ENCODE measurements around the gene CHRNA9. TPM values are rescaled to one million over a fixed set of nuclear protein-coding genes. Genes with fewer than 3 reads are reported as not detected.

Gene CHRNA9, protein sequence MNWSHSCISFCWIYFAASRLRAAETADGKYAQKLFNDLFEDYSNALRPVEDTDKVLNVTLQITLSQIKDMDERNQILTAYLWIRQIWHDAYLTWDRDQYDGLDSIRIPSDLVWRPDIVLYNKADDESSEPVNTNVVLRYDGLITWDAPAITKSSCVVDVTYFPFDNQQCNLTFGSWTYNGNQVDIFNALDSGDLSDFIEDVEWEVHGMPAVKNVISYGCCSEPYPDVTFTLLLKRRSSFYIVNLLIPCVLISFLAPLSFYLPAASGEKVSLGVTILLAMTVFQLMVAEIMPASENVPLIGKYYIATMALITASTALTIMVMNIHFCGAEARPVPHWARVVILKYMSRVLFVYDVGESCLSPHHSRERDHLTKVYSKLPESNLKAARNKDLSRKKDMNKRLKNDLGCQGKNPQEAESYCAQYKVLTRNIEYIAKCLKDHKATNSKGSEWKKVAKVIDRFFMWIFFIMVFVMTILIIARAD
- not detected in 2 replicates for total RNA-seq

GRCh38 chr4:40334591-40335524 is at the start of gene CHRNA9:
Gene CHRNA9, plus strand, starts transcription at chr4:40335333. Its CDS starts 135 bp downstream, at chr4:40335468.

Other genes with a start within 250 kb of the CHRNA9 start
- gene RHOH, start 138.3 kb upstream of the CHRNA9 start, total RNA-seq: not detected in 2 replicates